NCI-H2227 (cell line): ENCODE measurements around the gene ADGRG3.

Source experiments
- DNase-seq: peaks from one replicate; lab custom pipeline; 2025; ENCODE audit not compliant: unreplicated experiment; lab: John Stamatoyannopoulos, UW

The ADGRG3 gene

GRCh38 chr16:57645691-57646387 is 22.3 kb upstream of the ADGRG3 start:
- no peak for DNase-seq

GRCh38 chr16:57646388-57647039 is 21.6 kb upstream of the ADGRG3 start:
- DNase-seq, result no peak

GRCh38 chr16:57647136-57647875 is 20.8 kb upstream of the ADGRG3 start:
- DNase-seq, result no peak

GRCh38 chr16:57648125-57648524 is 20.0 kb upstream of the ADGRG3 start:
- DNase-seq, result no peak

- DNase-seq, result peak; percentile 80
These were observed 19.3 kb upstream of the ADGRG3 start for GRCh38 chr16:57648581-57649442.

GRCh38 chr16:57649443-57649751 is 18.7 kb upstream of the ADGRG3 start:
- DNase-seq, result no peak

- no peak for DNase-seq
These were observed 18.3 kb upstream of the ADGRG3 start for GRCh38 chr16:57649846-57650245.

- DNase-seq, result no peak
These were observed 16.5 kb upstream of the ADGRG3 start for GRCh38 chr16:57651344-57652333.

- no peak for DNase-seq
These were observed 15.2 kb upstream of the ADGRG3 start for GRCh38 chr16:57652695-57653471.

GRCh38 chr16:57653936-57654335 is 14.2 kb upstream of the ADGRG3 start:
- no peak for DNase-seq

- DNase-seq, result no peak
These were observed 11.7 kb upstream of the ADGRG3 start for GRCh38 chr16:57656342-57656955.

- no peak for DNase-seq
These were observed 10.9 kb upstream of the ADGRG3 start for GRCh38 chr16:57657228-57657627.

GRCh38 chr16:57658130-57658877 is 9.8 kb upstream of the ADGRG3 start:
- no peak for DNase-seq

GRCh38 chr16:57658878-57659674 is 9.0 kb upstream of the ADGRG3 start:
- no peak for DNase-seq

- DNase-seq, result no peak
These were observed 7.2 kb upstream of the ADGRG3 start for GRCh38 chr16:57660715-57661463.

- no peak for DNase-seq
These were observed 6.6 kb upstream of the ADGRG3 start for GRCh38 chr16:57661510-57661909.
